IMR-90 (cell line): ENCODE measurements around the gene DCUN1D3. TPM values are rescaled to one million over a fixed set of nuclear protein-coding genes. Genes with fewer than 3 reads are reported as not detected.

Experiments used
- ATAC-seq: fragments of 200-7000 bp; cut with Tn5 transposase; 2 replicates; pipeline ENCODE4 v1.9.1; 2020; ENCODE audit warnings: low read depth, mild to moderate bottlenecking, moderate library complexity
- BruUV-seq: library from RNA; stranded (reverse); fragments of 400-500 nt; replicated peaks from 2 replicates; lab custom pipeline; 2021; lab: Mats Ljungman, UMichigan
- CTCF ChIA-PET: fragments of 300-600 bp; formaldehyde crosslinking; extraction: SDS; loops from one replicate; lab custom pipeline; 2021; ENCODE audit warnings: antibody characterized with exemption; lab: Yijun Ruan, JAX
- POLR2A ChIA-PET: fragments of 300-600 bp; sonication (Branson Sonifier 250); formaldehyde crosslinking; loops from one replicate; lab custom pipeline; 2022; ENCODE audit warnings: antibody characterized with exemption; ENCODE audit not compliant: unreplicated experiment; lab: Charles Lee
- DNase-seq: peaks from one replicate; pipeline ENCODE4 v3.0.0; 2013
- H2AFZ ChIP-seq: replicated peaks from 2 replicates; pipeline ENCODE3; 2013; ENCODE audit warnings: low read length, mild to moderate bottlenecking; ENCODE audit not compliant: poor library complexity
- H2AK5ac ChIP-seq: 2 replicates; pipeline ENCODE4 v1.6.1; 2013; ENCODE audit warnings: low read depth, low read length, inconsistent platforms
- H2AK9ac ChIP-seq: replicated peaks from 2 replicates; pipeline ENCODE3; 2013; ENCODE audit warnings: mild to moderate bottlenecking, low read depth, low read length, moderate library complexity; ENCODE audit not compliant: poor library complexity
- H2BK120ac ChIP-seq: 2 replicates; pipeline ENCODE4 v1.6.1; 2013; ENCODE audit warnings: low read depth, low read length, inconsistent platforms
- H2BK15ac ChIP-seq: 3 replicates; pipeline ENCODE4 v1.6.1; 2013; ENCODE audit warnings: low read depth, low read length, inconsistent platforms
- H2BK20ac ChIP-seq: 2 replicates; pipeline ENCODE4 v1.6.1; 2013; ENCODE audit warnings: low read depth, mild to moderate bottlenecking, inconsistent platforms, low read length, moderate library complexity
- H2BK5ac ChIP-seq: 2 replicates; pipeline ENCODE4 v1.6.1; 2013; ENCODE audit warnings: mild to moderate bottlenecking, low read depth, low read length, inconsistent platforms; ENCODE audit not compliant: poor library complexity, severe bottlenecking
- H3K14ac ChIP-seq: replicated peaks from 2 replicates; pipeline ENCODE4 v1.6.1; 2013; ENCODE audit warnings: low read depth, low read length, inconsistent platforms
- H3K18ac ChIP-seq: 2 replicates; pipeline ENCODE4 v1.6.1; 2013; ENCODE audit warnings: low read depth, low read length, control low read depth
- H3K23ac ChIP-seq: 2 replicates; pipeline ENCODE4 v1.6.1; 2013; ENCODE audit warnings: low read depth, low read length, inconsistent platforms
- H3K27ac ChIP-seq: 2 replicates; pipeline ENCODE4 v1.5.1; 2013; ENCODE audit warnings: mild to moderate bottlenecking, control low read depth, low read length; ENCODE audit not compliant: insufficient read depth
- H3K27me3 ChIP-seq: 2 replicates; pipeline ENCODE4 v1.6.1; 2013; ENCODE audit warnings: low read length; ENCODE audit not compliant: control insufficient read depth, insufficient read depth
- H3K36me3 ChIP-seq: 2 replicates; pipeline ENCODE4 v1.6.1; 2013; ENCODE audit warnings: low read length, mixed read lengths; ENCODE audit not compliant: control insufficient read depth, insufficient read depth
- H3K4ac ChIP-seq: 2 replicates; pipeline ENCODE4 v1.6.1; 2013; ENCODE audit warnings: low read depth, low read length, inconsistent platforms
- H3K4me1 ChIP-seq: 2 replicates; pipeline ENCODE4 v1.6.1; 2013; ENCODE audit warnings: low read length, mixed read lengths; ENCODE audit not compliant: control insufficient read depth, insufficient read depth
- H3K4me2 ChIP-seq: 2 replicates; pipeline ENCODE4 v1.6.1; 2013; ENCODE audit warnings: low read depth, mild to moderate bottlenecking, control low read depth, low read length, moderate library complexity
- H3K4me3 ChIP-seq: 2 replicates; pipeline ENCODE4 v1.5.1; 2013; ENCODE audit warnings: low read depth, mild to moderate bottlenecking, control low read depth, low read length, moderate library complexity; ENCODE audit not compliant: insufficient read depth
- H3K56ac ChIP-seq: 2 replicates; pipeline ENCODE4 v1.6.1; 2013; ENCODE audit warnings: low read length, inconsistent platforms; ENCODE audit not compliant: insufficient read depth; ENCODE audit errors: extremely low read depth
- H3K79me1 ChIP-seq, 2 experiments: 2 replicates each; pipeline ENCODE4 v1.6.1; 2013; ENCODE audit warnings: low read length in 2 of 2, inconsistent platforms in 1 of 2, low read depth in 1 of 2
- H3K9ac ChIP-seq: 2 replicates; pipeline ENCODE4 v1.6.1; 2013; ENCODE audit warnings: low read depth, low read length, control low read depth
- H3K9me1 ChIP-seq: 2 replicates; pipeline ENCODE4 v1.6.1; 2013; ENCODE audit warnings: low read length, inconsistent platforms; ENCODE audit not compliant: insufficient read depth
- H3K9me3 ChIP-seq: 2 replicates; pipeline ENCODE4 v1.6.1; 2013; ENCODE audit warnings: low read length; ENCODE audit not compliant: control insufficient read depth, insufficient read depth
- H4K20me1 ChIP-seq: 2 replicates; pipeline ENCODE4 v1.6.1; 2013; ENCODE audit warnings: low read length, inconsistent platforms; ENCODE audit not compliant: insufficient read depth
- H4K5ac ChIP-seq: 2 replicates; pipeline ENCODE4 v1.6.1; 2013; ENCODE audit warnings: mild to moderate bottlenecking, low read depth, low read length, control low read depth
- H4K8ac ChIP-seq, 2 experiments: 2 replicates each; pipeline ENCODE4 v1.6.1; 2013; ENCODE audit warnings: low read depth in 2 of 2, low read length in 2 of 2, control low read depth in 1 of 2, inconsistent platforms in 1 of 2
- H4K91ac ChIP-seq: 2 replicates; pipeline ENCODE4 v1.6.1; 2013; ENCODE audit warnings: low read depth, low read length, inconsistent platforms; ENCODE audit not compliant: insufficient read depth
- CEBPB ChIP-seq: IDR thresholded peaks from 2 replicates; pipeline ENCODE4 v1.6.1; 2012; ENCODE audit warnings: low read depth, low read length, improper control_type of control experiment
- FOS ChIP-seq: fragments of 150-350 bp; IDR thresholded peaks from 2 replicates; pipeline ENCODE4 v1.6.1; 2016; ENCODE audit warnings: low read depth, low read length
- MXI1 ChIP-seq: IDR thresholded peaks from 2 replicates; pipeline ENCODE4 v1.6.1; 2012; ENCODE audit warnings: low read depth, mild to moderate bottlenecking, low read length, moderate library complexity, borderline replicate concordance
- NFE2L2 ChIP-seq: fragments of 150-350 bp; IDR thresholded peaks from 2 replicates; pipeline ENCODE4 v1.6.1; 2016; ENCODE audit warnings: low read depth, mild to moderate bottlenecking, low read length
- RCOR1 ChIP-seq: IDR thresholded peaks from 2 replicates; pipeline ENCODE4 v1.6.1; 2012; ENCODE audit warnings: mild to moderate bottlenecking, low read length, improper control_type of control experiment; ENCODE audit not compliant: insufficient replicate concordance
- WGBS, 2 experiments: methylation state at CpG; one replicate each; pipeline versions ENCODE4 v1.1.5 to v1.1.7; 2013; ENCODE audit warnings: missing lambda C conversion rate in 2 of 2; ENCODE audit not compliant: insufficient read length in 1 of 2; ENCODE audit errors: extremely low coverage in 2 of 2; 5-methylcytosine and 5-hydroxymethylcytosine counted together
- dilution Hi-C: fragments of 300-500 bp; cut with HindIII; formaldehyde crosslinking; loops from one replicate; pipeline ENCODE4 v1.14.3; 2018; ENCODE audit warnings: low sequenced_read_pairs; ENCODE audit not compliant: unreplicated experiment
- in situ Hi-C: fragments of 300-500 bp; cut with MboI; formaldehyde crosslinking; loops from 3 replicates; pipeline ENCODE4 v1.14.3; 2019; ENCODE audit warnings: low sequenced_read_pairs, inconsistent platforms, mixed read lengths
- intact Hi-C: fragments of 100-400 bp; cut with micrococcal nuclease; formaldehyde crosslinking; loops from 2 replicates; pipeline ENCODE4 v1.10.0; 2022
- polyA plus RNA-seq, 3 experiments: library from polyadenylated mRNA; depleted of rRNA; stranded (reverse); fragments of >200 nt; gene quantifications; 2 replicates each; pipeline ENCODE4 v1.2.3, GENCODE V29; 2012; ENCODE audit warnings: low replicate concordance in 1 of 3
- total RNA-seq: library from RNA; depleted of rRNA; stranded (reverse); fragments of >200 nt; gene quantifications from 2 replicates; pipeline ENCODE4 v1.2.3, GENCODE V29; 2012

The DCUN1D3 gene
- total and polyA plus RNA-seq, 2 of the 4 experiments (the other 2 are of a cell fraction): 8.1 to 42.3 TPM

DNA sequence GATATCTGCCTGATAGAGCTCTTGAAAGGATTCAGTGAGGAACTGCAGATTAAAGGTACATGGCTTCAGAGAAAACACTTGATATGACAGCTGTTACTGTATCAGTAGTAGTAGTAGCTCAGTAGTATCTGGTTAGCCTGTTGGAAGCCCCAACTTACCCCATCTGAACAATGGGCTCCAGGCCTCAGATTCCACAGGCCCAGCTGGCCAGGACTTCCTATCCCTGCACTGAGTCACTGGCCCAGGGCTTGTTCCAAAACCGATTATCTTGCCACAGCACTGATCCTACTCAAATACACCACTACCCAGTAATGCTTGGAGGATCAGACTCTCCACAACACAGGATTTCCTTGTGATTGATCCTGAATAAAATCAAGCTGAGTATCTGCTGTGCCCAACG, 32.6 kb downstream of the DCUN1D3 start:
- peak overlapping the region; percentile 99; the same call in 1 of the 2 replicates for H3K4ac ChIP-seq
- no peak overlapping the region; the same call in 1 of the 2 replicates for H3K27ac ChIP-seq
- H3K4me3 ChIP-seq: no peak overlapping the region
- H3K79me1 ChIP-seq: peaks cover 47 to 90% of the 10 kb centered on the region in 2 experiments
- ATAC-seq (no peak), DNase-seq (peak; percentile 46)
- peaks cover 20% of the 10 kb centered on the region for H3K4me1 ChIP-seq
- WGBS, 2 experiments: no CpG with 5 or more reads among the region's 2 CpGs
- H3K27me3 ChIP-seq: no peaks in the 10 kb centered on the region
- H3K9me3 ChIP-seq: no peaks in the 10 kb centered on the region
- peak overlapping the region; percentile 6; the same call in 1 of the 2 replicates for H3K23ac ChIP-seq
- no peak overlapping the region for H2BK120ac ChIP-seq
- dilution Hi-C loops (no loop called here), intact Hi-C loops (loop anchor here (2.0 kb wide), 1 partner anchor 17 kb away; no protein-coding TSS in a partner anchor), in situ Hi-C loops (no loop called here)
- H2AFZ ChIP-seq: no peak overlapping the region
- H4K20me1 ChIP-seq: peaks cover 27% of the 10 kb centered on the region
- no peak overlapping the region for H3K4me2 ChIP-seq
- no TSS peak for BruUV-seq
- H3K36me3 ChIP-seq: no peaks in the 10 kb centered on the region
- ChIA-PET CTCF (interaction anchor here (0.9 to 1.1 kb wide), 2 partner anchors 11 to 14 kb away, joined by 3 read pairs; no protein-coding TSS in a partner anchor), POLR2A (no interaction called here)
- no peak overlapping the region for H3K18ac ChIP-seq
- peak overlapping the region in 1 of 2 experiments; percentile 2; a peak in 1 of 4 replicates for H4K8ac ChIP-seq
- H2AK5ac ChIP-seq: peak overlapping the region; percentile 80; the same call in 1 of the 2 replicates
- no peak overlapping the region for H4K5ac ChIP-seq
- H2AK9ac ChIP-seq: no peak overlapping the region
- TF ChIP-seq CEBPB (no peak), MXI1 (no peak), RCOR1 (peak; percentile 26), FOS (no peak), NFE2L2 (no peak)
- H2BK15ac ChIP-seq: peak overlapping the region; percentile 21; the same call in 1 of the 3 replicates
- peaks cover 39% of the 10 kb centered on the region for H3K9me1 ChIP-seq
- H2BK5ac ChIP-seq: peak overlapping the region; percentile 98
- peak overlapping the region; percentile 100; the same call in 1 of the 2 replicates for H3K14ac ChIP-seq
- no peak overlapping the region; the same call in 1 of the 2 replicates for H4K91ac ChIP-seq
- 0 out of 2 replicates have a peak overlapping the region, but pooled peaks have one; percentile 21 for H2BK20ac ChIP-seq
- no peak overlapping the region for H3K56ac ChIP-seq
- no peak overlapping the region for H3K9ac ChIP-seq
